IMR-90 (cell line): ENCODE measurements around the gene LTBP4. TPM values are rescaled to one million over a fixed set of nuclear protein-coding genes. Genes with fewer than 3 reads are reported as not detected.
A peak's percentile ranks its signal among the peaks of the same experiment; 100 is the strongest.

Experiments used
- ATAC-seq: fragments of 200-7000 bp; cut with Tn5 transposase; 2 replicates; pipeline ENCODE4 v1.9.1; 2020; ENCODE audit warnings: low read depth, mild to moderate bottlenecking, moderate library complexity
- BruUV-seq: library from RNA; stranded (reverse); fragments of 400-500 nt; replicated peaks from 2 replicates; lab custom pipeline; 2021; lab: Mats Ljungman, UMichigan
- CTCF ChIA-PET: fragments of 300-600 bp; formaldehyde crosslinking; extraction: SDS; loops from one replicate; lab custom pipeline; 2021; ENCODE audit warnings: antibody characterized with exemption; lab: Yijun Ruan, JAX
- POLR2A ChIA-PET: fragments of 300-600 bp; sonication (Branson Sonifier 250); formaldehyde crosslinking; loops from one replicate; lab custom pipeline; 2022; ENCODE audit warnings: antibody characterized with exemption; ENCODE audit not compliant: unreplicated experiment; lab: Charles Lee
- DNase-seq: peaks from one replicate; pipeline ENCODE4 v3.0.0; 2013
- H2AFZ ChIP-seq: replicated peaks from 2 replicates; pipeline ENCODE3; 2013; ENCODE audit warnings: low read length, mild to moderate bottlenecking; ENCODE audit not compliant: poor library complexity
- H2AK5ac ChIP-seq: 2 replicates; pipeline ENCODE4 v1.6.1; 2013; ENCODE audit warnings: low read depth, low read length, inconsistent platforms
- H2AK9ac ChIP-seq: replicated peaks from 2 replicates; pipeline ENCODE3; 2013; ENCODE audit warnings: mild to moderate bottlenecking, low read depth, low read length, moderate library complexity; ENCODE audit not compliant: poor library complexity
- H2BK120ac ChIP-seq: 2 replicates; pipeline ENCODE4 v1.6.1; 2013; ENCODE audit warnings: low read depth, low read length, inconsistent platforms
- H2BK15ac ChIP-seq: 3 replicates; pipeline ENCODE4 v1.6.1; 2013; ENCODE audit warnings: low read depth, low read length, inconsistent platforms
- H2BK20ac ChIP-seq: 2 replicates; pipeline ENCODE4 v1.6.1; 2013; ENCODE audit warnings: low read depth, mild to moderate bottlenecking, inconsistent platforms, low read length, moderate library complexity
- H2BK5ac ChIP-seq: 2 replicates; pipeline ENCODE4 v1.6.1; 2013; ENCODE audit warnings: mild to moderate bottlenecking, low read depth, low read length, inconsistent platforms; ENCODE audit not compliant: poor library complexity, severe bottlenecking
- H3K14ac ChIP-seq: replicated peaks from 2 replicates; pipeline ENCODE4 v1.6.1; 2013; ENCODE audit warnings: low read depth, low read length, inconsistent platforms
- H3K18ac ChIP-seq: 2 replicates; pipeline ENCODE4 v1.6.1; 2013; ENCODE audit warnings: low read depth, low read length, control low read depth
- H3K23ac ChIP-seq: 2 replicates; pipeline ENCODE4 v1.6.1; 2013; ENCODE audit warnings: low read depth, low read length, inconsistent platforms
- H3K27ac ChIP-seq: 2 replicates; pipeline ENCODE4 v1.5.1; 2013; ENCODE audit warnings: mild to moderate bottlenecking, control low read depth, low read length; ENCODE audit not compliant: insufficient read depth
- H3K27me3 ChIP-seq: 2 replicates; pipeline ENCODE4 v1.6.1; 2013; ENCODE audit warnings: low read length; ENCODE audit not compliant: control insufficient read depth, insufficient read depth
- H3K36me3 ChIP-seq: 2 replicates; pipeline ENCODE4 v1.6.1; 2013; ENCODE audit warnings: low read length, mixed read lengths; ENCODE audit not compliant: control insufficient read depth, insufficient read depth
- H3K4ac ChIP-seq: 2 replicates; pipeline ENCODE4 v1.6.1; 2013; ENCODE audit warnings: low read depth, low read length, inconsistent platforms
- H3K4me1 ChIP-seq: 2 replicates; pipeline ENCODE4 v1.6.1; 2013; ENCODE audit warnings: low read length, mixed read lengths; ENCODE audit not compliant: control insufficient read depth, insufficient read depth
- H3K4me2 ChIP-seq: 2 replicates; pipeline ENCODE4 v1.6.1; 2013; ENCODE audit warnings: low read depth, mild to moderate bottlenecking, control low read depth, low read length, moderate library complexity
- H3K4me3 ChIP-seq: 2 replicates; pipeline ENCODE4 v1.5.1; 2013; ENCODE audit warnings: low read depth, mild to moderate bottlenecking, control low read depth, low read length, moderate library complexity; ENCODE audit not compliant: insufficient read depth
- H3K56ac ChIP-seq: 2 replicates; pipeline ENCODE4 v1.6.1; 2013; ENCODE audit warnings: low read length, inconsistent platforms; ENCODE audit not compliant: insufficient read depth; ENCODE audit errors: extremely low read depth
- H3K79me1 ChIP-seq, 2 experiments: 2 replicates each; pipeline ENCODE4 v1.6.1; 2013; ENCODE audit warnings: low read length in 2 of 2, inconsistent platforms in 1 of 2, low read depth in 1 of 2
- H3K9ac ChIP-seq: 2 replicates; pipeline ENCODE4 v1.6.1; 2013; ENCODE audit warnings: low read depth, low read length, control low read depth
- H3K9me1 ChIP-seq: 2 replicates; pipeline ENCODE4 v1.6.1; 2013; ENCODE audit warnings: low read length, inconsistent platforms; ENCODE audit not compliant: insufficient read depth
- H3K9me3 ChIP-seq: 2 replicates; pipeline ENCODE4 v1.6.1; 2013; ENCODE audit warnings: low read length; ENCODE audit not compliant: control insufficient read depth, insufficient read depth
- H4K20me1 ChIP-seq: 2 replicates; pipeline ENCODE4 v1.6.1; 2013; ENCODE audit warnings: low read length, inconsistent platforms; ENCODE audit not compliant: insufficient read depth
- H4K5ac ChIP-seq: 2 replicates; pipeline ENCODE4 v1.6.1; 2013; ENCODE audit warnings: mild to moderate bottlenecking, low read depth, low read length, control low read depth
- H4K8ac ChIP-seq, 2 experiments: 2 replicates each; pipeline ENCODE4 v1.6.1; 2013; ENCODE audit warnings: low read depth in 2 of 2, low read length in 2 of 2, control low read depth in 1 of 2, inconsistent platforms in 1 of 2
- H4K91ac ChIP-seq: 2 replicates; pipeline ENCODE4 v1.6.1; 2013; ENCODE audit warnings: low read depth, low read length, inconsistent platforms; ENCODE audit not compliant: insufficient read depth
- FOS ChIP-seq: fragments of 150-350 bp; IDR thresholded peaks from 2 replicates; pipeline ENCODE4 v1.6.1; 2016; ENCODE audit warnings: low read depth, low read length
- RFX5 ChIP-seq: IDR thresholded peaks from 2 replicates; pipeline ENCODE4 v1.8.0; 2012; ENCODE audit warnings: low read depth, mild to moderate bottlenecking, low read length, moderate library complexity
- SMC3 ChIP-seq: fragments of 150-350 bp; IDR thresholded peaks from 2 replicates; pipeline ENCODE4 v1.6.1; 2016; ENCODE audit warnings: low read depth, mild to moderate bottlenecking, antibody characterized with exemption, low read length, moderate library complexity
- WGBS, 2 experiments: methylation state at CpG; one replicate each; pipeline versions ENCODE4 v1.1.5 to v1.1.7; 2013; ENCODE audit warnings: missing lambda C conversion rate in 2 of 2; ENCODE audit not compliant: insufficient read length in 1 of 2; ENCODE audit errors: extremely low coverage in 2 of 2; 5-methylcytosine and 5-hydroxymethylcytosine counted together
- dilution Hi-C: fragments of 300-500 bp; cut with HindIII; formaldehyde crosslinking; loops from one replicate; pipeline ENCODE4 v1.14.3; 2018; ENCODE audit warnings: low sequenced_read_pairs; ENCODE audit not compliant: unreplicated experiment
- in situ Hi-C: fragments of 300-500 bp; cut with MboI; formaldehyde crosslinking; loops from 3 replicates; pipeline ENCODE4 v1.14.3; 2019; ENCODE audit warnings: low sequenced_read_pairs, inconsistent platforms, mixed read lengths
- intact Hi-C: fragments of 100-400 bp; cut with micrococcal nuclease; formaldehyde crosslinking; loops from 2 replicates; pipeline ENCODE4 v1.10.0; 2022
- polyA plus RNA-seq, 3 experiments: library from polyadenylated mRNA; depleted of rRNA; stranded (reverse); fragments of >200 nt; gene quantifications; 2 replicates each; pipeline ENCODE4 v1.2.3, GENCODE V29; 2012; ENCODE audit warnings: low replicate concordance in 1 of 3
- total RNA-seq: library from RNA; depleted of rRNA; stranded (reverse); fragments of >200 nt; gene quantifications from 2 replicates; pipeline ENCODE4 v1.2.3, GENCODE V29; 2012; rRNA removed

The LTBP4 gene
- total and polyA plus RNA-seq, 2 of the 4 experiments (the other 2 are of a cell fraction), result 14.7 to 70.3 TPM

DNA sequence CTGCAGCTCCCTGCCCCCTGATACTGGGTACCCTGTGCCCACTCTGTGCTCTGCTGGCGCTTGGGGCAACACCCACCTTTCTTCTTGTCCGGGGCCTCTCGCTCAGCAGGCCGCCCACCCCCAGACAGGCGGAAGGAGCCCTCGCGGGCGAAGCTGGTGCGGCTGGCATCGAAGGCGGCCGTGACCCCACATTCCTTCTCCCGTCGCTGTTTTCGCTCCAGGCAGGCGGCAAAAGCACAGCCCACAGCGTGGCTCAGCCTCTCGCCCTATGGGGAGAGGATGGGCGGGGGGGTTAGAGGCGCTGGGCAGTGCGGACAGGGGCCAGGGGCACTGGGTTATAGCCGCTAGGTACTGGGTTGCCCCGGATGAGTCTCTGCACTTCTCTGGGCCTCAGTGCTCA is 76.0 kb downstream of the LTBP4 start:
- dilution Hi-C loops (no loop called here), intact Hi-C loops (no loop called here), in situ Hi-C loops (no loop called here)
- H4K8ac ChIP-seq, result no peak overlapping the region
- peaks cover 8% of the 10 kb centered on the region; the same call in 1 of the 2 replicates for H4K20me1 ChIP-seq
- H4K91ac ChIP-seq, result no peak overlapping the region
- 94% methylated on average over 6 of the region's 23 CpGs; no CpG with 5 or more reads in 1 of the 2 experiments for WGBS, 2 experiments
- no TSS peak for BruUV-seq
- no peak overlapping the region for H3K14ac ChIP-seq
- ATAC-seq (no peak), DNase-seq (no peak)
- no peak overlapping the region for H3K4me2 ChIP-seq
- H2BK5ac ChIP-seq, result no peak overlapping the region
- no peak overlapping the region for H4K5ac ChIP-seq
- H3K4me1 ChIP-seq, result no peaks in the 10 kb centered on the region
- no peak overlapping the region for H2AFZ ChIP-seq
- H3K79me1 ChIP-seq, result peaks cover 6 to 18% of the 10 kb centered on the region in 2 experiments
- H3K23ac ChIP-seq, result no peak overlapping the region
- ChIA-PET CTCF (no interaction called here), POLR2A (no interaction called here)
- no peak overlapping the region for H3K4ac ChIP-seq
- no peak overlapping the region for H2BK120ac ChIP-seq
- H3K9me1 ChIP-seq, result peaks cover 8% of the 10 kb centered on the region
- peaks cover 76% of the 10 kb centered on the region for H3K36me3 ChIP-seq
- H2BK15ac ChIP-seq, result no peak overlapping the region
- H3K27ac ChIP-seq, result no peak overlapping the region
- H3K9me3 ChIP-seq, result no peaks in the 10 kb centered on the region
- no peak overlapping the region for H3K4me3 ChIP-seq
- no peak overlapping the region for H3K56ac ChIP-seq
- H2AK9ac ChIP-seq, result peak overlapping the region; percentile 55
- H2BK20ac ChIP-seq, result no peak overlapping the region
- no peak overlapping the region for H3K9ac ChIP-seq
- TF ChIP-seq SMC3 (no peak), RFX5 (no peak), FOS (no peak)
- no peak overlapping the region for H3K18ac ChIP-seq
- no peak overlapping the region for H2AK5ac ChIP-seq
- H3K27me3 ChIP-seq, result no peaks in the 10 kb centered on the region

Other genes starting within 250 kb of the LTBP4 start
- gene HIPK4, start 211.2 kb upstream of the LTBP4 start, total RNA-seq, result 0.18 and 0.28 TPM in 2 replicates
- gene HIPK4, start 211.2 kb upstream of the LTBP4 start, polyA plus RNA-seq (2012; rRNA removed), result 0.11 and 0.12 TPM in 2 replicates
- 0.83 and 0.90 TPM in 2 replicates for gene PRX, start 188.0 kb upstream of the LTBP4 start, total RNA-seq
- 1.7 and 1.8 TPM in 2 replicates for gene PRX, start 188.0 kb upstream of the LTBP4 start, polyA plus RNA-seq (2012; rRNA removed)
- gene SERTAD1, start 175.4 kb upstream of the LTBP4 start, total RNA-seq, result 25.6 and 27.4 TPM in 2 replicates
- 21.1 and 29.5 TPM in 2 replicates for gene SERTAD1, start 175.4 kb upstream of the LTBP4 start, polyA plus RNA-seq (2012; rRNA removed)
- gene SERTAD3, start 157.0 kb upstream of the LTBP4 start, total RNA-seq, result 23.3 and 25.6 TPM in 2 replicates
- gene SERTAD3, start 157.0 kb upstream of the LTBP4 start, polyA plus RNA-seq (2012; rRNA removed), result 17.9 and 20.5 TPM in 2 replicates
- gene BLVRB, start 135.6 kb upstream of the LTBP4 start, total RNA-seq, result 65.2 and 67.5 TPM in 2 replicates
- 102 and 113 TPM in 2 replicates for gene BLVRB, start 135.6 kb upstream of the LTBP4 start, polyA plus RNA-seq (2012; rRNA removed)
- 0.72 and 0.83 TPM in 2 replicates for gene SPTBN4, start 134.4 kb upstream of the LTBP4 start, total RNA-seq
- 0.59 and 0.91 TPM in 2 replicates for gene SPTBN4, start 134.4 kb upstream of the LTBP4 start, polyA plus RNA-seq (2012; rRNA removed)
- 15.6 and 16.1 TPM in 2 replicates for gene SHKBP1, start 24.5 kb upstream of the LTBP4 start, total RNA-seq
- 94.0 and 108 TPM in 2 replicates for gene SHKBP1, start 24.5 kb upstream of the LTBP4 start, polyA plus RNA-seq (2012; rRNA removed)
- gene NUMBL, start 89.3 kb downstream of the LTBP4 start, total RNA-seq, result 6.3 and 6.9 TPM in 2 replicates
- gene NUMBL, start 89.3 kb downstream of the LTBP4 start, polyA plus RNA-seq (2012; rRNA removed), result 29.0 and 29.8 TPM in 2 replicates
- 14.2 and 14.9 TPM in 2 replicates for gene COQ8B, start 115.5 kb downstream of the LTBP4 start, total RNA-seq
- 23.2 and 23.5 TPM in 2 replicates for gene COQ8B, start 115.5 kb downstream of the LTBP4 start, polyA plus RNA-seq (2012; rRNA removed)
- gene ITPKC, start 115.7 kb downstream of the LTBP4 start, total RNA-seq, result 7.7 and 8.6 TPM in 2 replicates
- gene ITPKC, start 115.7 kb downstream of the LTBP4 start, polyA plus RNA-seq (2012; rRNA removed), result 8.6 and 9.4 TPM in 2 replicates
- gene ACTMAP, start 149.1 kb downstream of the LTBP4 start, total RNA-seq, result 0.28 and 0.54 TPM in 2 replicates
- gene ACTMAP, start 149.1 kb downstream of the LTBP4 start, polyA plus RNA-seq (2012; rRNA removed), result 4.9 and 5.4 TPM in 2 replicates
- 28.3 and 30.3 TPM in 2 replicates for gene SNRPA, start 149.8 kb downstream of the LTBP4 start, total RNA-seq
- gene SNRPA, start 149.8 kb downstream of the LTBP4 start, polyA plus RNA-seq (2012; rRNA removed), result 81.3 and 158 TPM in 2 replicates
- not detected in 2 replicates for gene MIA, start 174.2 kb downstream of the LTBP4 start, total RNA-seq
- gene MIA, start 174.2 kb downstream of the LTBP4 start, polyA plus RNA-seq (2012; rRNA removed), result 0.44 TPM in 1 of 2 replicates, not detected in the other
- gene RAB4B, start 176.9 kb downstream of the LTBP4 start, total RNA-seq, result 7.9 and 8.3 TPM in 2 replicates
- 21.4 and 25.9 TPM in 2 replicates for gene RAB4B, start 176.9 kb downstream of the LTBP4 start, polyA plus RNA-seq (2012; rRNA removed)
- gene EGLN2, start 197.8 kb downstream of the LTBP4 start, total RNA-seq, result 50.5 and 54.1 TPM in 2 replicates
- gene EGLN2, start 197.8 kb downstream of the LTBP4 start, polyA plus RNA-seq (2012; rRNA removed), result 60.2 and 62.7 TPM in 2 replicates
- not detected in 2 replicates for gene CYP2A6, start 249.1 kb downstream of the LTBP4 start, total RNA-seq
- gene CYP2A6, start 249.1 kb downstream of the LTBP4 start, polyA plus RNA-seq (2012; rRNA removed), result not detected in 2 replicates